Sigmoid colon (tissue), 4 donors: ENCODE data around the gene RAI14.

Experiments used
- POLR2AphosphoS5 ChIP-seq, 4 donors: sonication (generic); formaldehyde crosslinking; IDR thresholded peaks; one replicate each; pipeline ENCODE4 v1.6.1; 2017; ENCODE audit warnings: antibody characterized with exemption in 4 of 4
- TF ChIP-seq, protein P1 (sequence below), 4 experiments: fragments of 450-650 bp in 3 of 4; fragments of 200-600 bp in 1 of 4; IDR thresholded peaks; one replicate each; pipeline ENCODE4 v1.5.1; 2016 to 2019; ENCODE audit warnings: antibody characterized with exemption in 4 of 4, mild to moderate bottlenecking in 3 of 4, moderate library complexity in 2 of 4

DNA sequence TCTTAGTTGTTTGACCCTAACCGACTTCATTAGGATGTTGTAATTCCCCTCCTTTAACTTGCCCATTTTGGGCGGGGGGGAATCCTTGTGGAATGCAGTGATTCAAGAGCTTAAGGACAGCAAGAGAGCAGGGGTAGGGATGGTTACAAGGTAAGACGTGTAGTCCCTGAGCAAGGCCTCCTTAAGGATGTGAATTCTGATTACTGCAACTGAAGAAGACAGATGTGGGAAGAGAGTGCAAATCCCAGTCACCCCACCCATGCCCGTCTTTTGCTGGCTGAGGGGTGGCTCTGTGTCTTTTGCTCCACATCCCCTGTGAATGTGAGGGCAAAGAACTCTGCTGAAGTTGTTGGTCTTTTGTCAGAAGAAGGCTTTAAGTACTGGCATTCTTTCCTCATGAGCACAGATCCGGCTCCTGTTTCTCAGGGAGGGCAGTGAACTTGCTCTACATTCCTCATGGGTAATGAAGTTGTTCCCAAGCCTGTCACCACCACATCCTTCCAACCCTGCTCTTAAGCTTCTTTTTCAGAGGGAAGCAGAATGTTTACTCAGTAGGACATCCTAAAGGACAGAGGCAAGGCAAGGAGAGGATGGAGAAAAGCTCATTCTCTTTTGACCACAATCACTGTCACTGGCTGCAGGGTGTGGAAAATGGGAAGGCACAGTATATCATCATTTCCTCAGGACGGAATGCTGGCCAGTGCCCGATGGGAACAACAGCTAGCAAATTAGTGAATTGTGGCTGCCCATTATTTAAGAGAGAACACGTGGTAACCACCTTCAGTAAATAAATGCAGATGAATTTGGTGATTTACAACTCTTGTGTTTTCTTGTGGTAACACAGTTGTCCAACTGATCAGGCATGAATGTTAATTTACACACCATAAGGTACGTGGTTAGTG, 61.5 kb downstream of the RAI14 start:
- TF ChIP-seq, protein P1, sequence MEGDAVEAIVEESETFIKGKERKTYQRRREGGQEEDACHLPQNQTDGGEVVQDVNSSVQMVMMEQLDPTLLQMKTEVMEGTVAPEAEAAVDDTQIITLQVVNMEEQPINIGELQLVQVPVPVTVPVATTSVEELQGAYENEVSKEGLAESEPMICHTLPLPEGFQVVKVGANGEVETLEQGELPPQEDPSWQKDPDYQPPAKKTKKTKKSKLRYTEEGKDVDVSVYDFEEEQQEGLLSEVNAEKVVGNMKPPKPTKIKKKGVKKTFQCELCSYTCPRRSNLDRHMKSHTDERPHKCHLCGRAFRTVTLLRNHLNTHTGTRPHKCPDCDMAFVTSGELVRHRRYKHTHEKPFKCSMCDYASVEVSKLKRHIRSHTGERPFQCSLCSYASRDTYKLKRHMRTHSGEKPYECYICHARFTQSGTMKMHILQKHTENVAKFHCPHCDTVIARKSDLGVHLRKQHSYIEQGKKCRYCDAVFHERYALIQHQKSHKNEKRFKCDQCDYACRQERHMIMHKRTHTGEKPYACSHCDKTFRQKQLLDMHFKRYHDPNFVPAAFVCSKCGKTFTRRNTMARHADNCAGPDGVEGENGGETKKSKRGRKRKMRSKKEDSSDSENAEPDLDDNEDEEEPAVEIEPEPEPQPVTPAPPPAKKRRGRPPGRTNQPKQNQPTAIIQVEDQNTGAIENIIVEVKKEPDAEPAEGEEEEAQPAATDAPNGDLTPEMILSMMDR (IDR thresholded peaks at IDR 0.05): no peak
- TF ChIP-seq POLR2AphosphoS5 (IDR thresholded peaks at IDR 0.05): peak in 2 of 4 donors; percentile 6 to 17
